Right cardiac atrium (tissue), 5 donors: ENCODE results near the gene CCL28. TPM values are rescaled to one million over a fixed set of nuclear protein-coding genes. Genes with fewer than 3 reads are reported as not detected.

ENCODE experiments used
- ATAC-seq, 2 donors: fragments of 200-7000 bp; cut with Tn5 transposase; one replicate each; pipeline versions ENCODE4 v1.8.0 to v1.9.1; 2020; ENCODE audit warnings: moderate library complexity in 2 of 2, mild to moderate bottlenecking in 1 of 2
- DNase-seq, 3 donors: peaks; one replicate each; pipeline ENCODE4 v3.0.0-alpha.2; 2020
- H3K27ac ChIP-seq: one replicate; pipeline ENCODE4 v1.5.1; 2013; ENCODE audit warnings: mild to moderate bottlenecking, low read length, control low read depth, moderate library complexity
- H3K27me3 ChIP-seq: one replicate; pipeline ENCODE4 v1.6.1; 2013; ENCODE audit not compliant: control insufficient read depth, insufficient read depth
- H3K4me1 ChIP-seq: one replicate; pipeline ENCODE4 v1.6.1; 2013; ENCODE audit warnings: low read length; ENCODE audit not compliant: control insufficient read depth, insufficient read depth
- H3K4me3 ChIP-seq: one replicate; pipeline ENCODE4 v1.5.1; 2013; ENCODE audit warnings: low read length, control low read depth
- H3K9me3 ChIP-seq: one replicate; pipeline ENCODE4 v1.6.1; 2013; ENCODE audit warnings: low read length; ENCODE audit not compliant: control insufficient read depth
- WGBS: extraction: QIAGEN DNeasy Blood & Tissue Kit; methylation state at CpG from one replicate; pipeline ENCODE4 v1.1.7; 2013; 5-methylcytosine and 5-hydroxymethylcytosine counted together
- intact Hi-C, 4 donors: fragments of 100-400 bp; cut with DNase I; formaldehyde crosslinking; loops; one replicate each; pipeline versions ENCODE4 v1.11.0 to v1.14.0; 2022 to 2023
- polyA plus RNA-seq: library from polyadenylated mRNA; stranded (reverse); fragments of 200-250 nt; gene quantifications from one replicate; pipeline ENCODE4 v1.2.3, GENCODE V29; 2013
- total RNA-seq, 4 donors: library from RNA; stranded (reverse); fragmentation: NEBNext Ultra II Directional; extraction: Animal tissue kit (Norgen Biotek cat#: 25700); gene quantifications; one replicate each; pipeline ENCODE4 v1.2.1, GENCODE V29; 2021
- donor health status: healthy with polysubstance abuse.
- donor health status: DM: no; HTN: yes; CAD: no.
- donor health status: DM: no; HTN: no; CAD: no.
- donor health status: DM: no; HTN: yes; CAD: no; lungs with severe emphysema.
- donor health status: DM: yes; HTN: yes; CAD: no.

The CCL28 gene
- total and polyA plus RNA-seq, 5 donors: 0.58 to 2.2 (median 1.5) TPM

DNA sequence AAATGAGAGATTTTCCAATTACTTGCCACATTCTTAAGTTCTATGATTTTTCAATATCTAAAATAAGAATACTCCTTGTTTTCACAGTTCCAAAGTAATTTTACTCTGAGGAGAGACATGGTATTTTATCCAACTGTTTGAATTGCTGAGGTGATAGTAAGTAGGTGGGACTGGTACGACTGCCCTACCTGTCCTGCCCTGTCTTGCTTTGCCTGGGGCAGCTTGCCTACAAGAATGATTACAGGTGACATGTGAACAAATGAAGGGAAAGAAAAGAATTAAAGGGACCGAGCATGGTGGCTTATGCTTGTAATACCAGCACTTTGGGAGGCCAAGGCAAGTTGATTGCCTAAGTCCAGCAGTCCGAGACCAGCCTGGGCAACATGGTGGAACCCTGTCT is 57.4 kb downstream of the CCL28 start:
- intact Hi-C loops: no loop called here
- Histone ChIP-seq H3K4me1 (no peaks in the 10 kb centered on the region), H3K9me3 (no peaks in the 10 kb centered on the region), H3K27me3 (no peaks in the 10 kb centered on the region), H3K4me3 (no peak overlapping the region), H3K27ac (no peak overlapping the region)
- DNase-seq: no peak
- 87% methylated on average over 3 of the region's 3 CpGs for WGBS
- ATAC-seq: no peak

DNA sequence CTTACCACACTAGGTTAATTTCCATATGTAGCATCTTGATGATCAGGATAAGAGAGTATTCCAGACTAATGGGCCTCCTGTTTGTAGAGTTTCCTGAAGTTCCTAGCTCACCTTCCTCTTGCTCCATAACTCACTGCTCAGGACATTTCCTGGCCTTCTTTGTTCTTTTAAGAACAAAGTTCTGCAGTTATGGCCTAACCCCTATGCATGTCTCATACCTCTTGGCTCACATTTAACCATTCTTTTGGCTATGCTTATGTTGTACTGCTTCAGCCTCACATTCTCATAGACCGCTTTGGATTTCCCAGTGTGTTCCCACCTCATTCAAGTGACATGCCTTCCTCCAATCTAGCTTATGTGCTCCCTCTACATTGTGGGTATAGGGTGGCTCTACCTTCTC is 58.5 kb downstream of the CCL28 start:
- no peak for DNase-seq
- Histone ChIP-seq H3K4me3 (no peak overlapping the region), H3K9me3 (peaks cover 2% of the 10 kb centered on the region), H3K27ac (no peak overlapping the region), H3K27me3 (no peaks in the 10 kb centered on the region), H3K4me1 (no peaks in the 10 kb centered on the region)
- ATAC-seq: no peak
- intact Hi-C loops: no loop called here
- WGBS: 97% methylated on average over 1 of the region's 1 CpG

DNA sequence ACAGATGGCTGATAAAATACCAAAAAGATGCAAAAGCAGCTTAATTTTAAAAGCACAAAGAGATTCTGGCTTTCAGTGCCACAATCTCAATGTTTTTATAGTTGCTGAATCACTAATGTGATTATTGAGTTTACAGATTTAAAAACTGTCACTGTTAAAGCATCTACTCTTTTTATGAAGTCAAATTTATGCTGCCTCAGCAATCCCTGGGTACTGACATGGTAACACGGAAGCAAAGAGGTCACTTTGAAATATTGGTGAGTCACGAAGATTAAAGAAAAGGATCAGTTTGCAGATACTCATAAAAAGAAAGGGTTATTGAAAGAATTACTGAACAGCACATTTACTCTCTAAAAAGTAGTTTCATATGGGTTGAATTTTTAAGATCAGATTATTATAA is 59.3 kb downstream of the CCL28 start:
- WGBS: 78% methylated on average over 2 of the region's 2 CpGs
- peaks cover 6% of the 10 kb centered on the region for H3K9me3 ChIP-seq
- no peaks in the 10 kb centered on the region for H3K4me1 ChIP-seq
- no peak for DNase-seq
- no peaks in the 10 kb centered on the region for H3K27me3 ChIP-seq
- no peak overlapping the region for H3K4me3 ChIP-seq
- no peak overlapping the region for H3K27ac ChIP-seq
- intact Hi-C loops: no loop called here
- ATAC-seq: no peak

DNA sequence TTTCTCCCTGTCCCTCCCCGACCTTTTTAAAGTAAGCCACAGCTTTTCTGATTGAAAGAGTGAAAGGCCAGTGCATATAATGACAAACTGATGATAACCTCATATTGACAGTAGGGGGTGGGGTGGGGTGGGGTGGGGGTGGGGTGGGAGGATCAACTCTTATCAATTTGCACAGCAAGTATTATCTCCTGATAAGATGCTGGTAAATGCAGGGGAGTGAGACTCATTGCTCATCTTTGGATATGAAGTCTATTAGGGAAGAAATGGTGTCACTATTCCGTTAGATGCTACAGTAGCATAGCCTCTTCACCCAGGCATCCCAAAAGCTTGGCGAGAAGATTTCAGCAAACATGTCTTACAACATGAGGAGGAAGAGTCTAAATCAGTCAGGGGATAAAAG is 60.1 kb downstream of the CCL28 start:
- no peaks in the 10 kb centered on the region for H3K27me3 ChIP-seq
- WGBS: 54% methylated on average over 3 of the region's 3 CpGs
- H3K4me3 ChIP-seq: no peak overlapping the region
- ATAC-seq: no peak
- H3K4me1 ChIP-seq: no peaks in the 10 kb centered on the region
- intact Hi-C loops: no loop called here
- no peak overlapping the region for H3K27ac ChIP-seq
- peaks cover 6% of the 10 kb centered on the region for H3K9me3 ChIP-seq
- DNase-seq: no peak

DNA sequence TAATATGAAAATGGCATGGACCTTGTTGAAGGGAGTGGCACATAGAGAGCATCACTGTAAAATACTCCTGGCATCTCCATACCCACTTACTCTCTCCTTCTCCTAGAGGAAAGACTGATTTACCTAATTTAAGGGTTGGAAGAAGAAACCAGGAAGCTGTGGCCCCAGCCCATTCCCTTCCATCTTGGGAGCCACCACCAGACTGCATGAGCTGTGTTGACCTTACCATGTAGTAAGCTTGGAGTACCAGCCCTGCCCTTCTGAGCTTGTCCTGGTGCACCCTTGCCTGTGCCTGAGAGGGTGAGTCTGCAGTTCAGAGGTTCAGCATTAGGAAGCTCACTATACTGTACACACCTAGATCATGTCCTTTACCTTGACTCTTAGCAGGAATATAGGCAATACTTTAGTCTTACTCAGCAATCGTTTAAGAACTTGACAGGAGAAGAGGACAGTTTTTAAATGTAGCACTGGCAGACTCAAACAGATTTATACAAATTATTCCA is 63.3 kb downstream of the CCL28 start:
- no peak for ATAC-seq
- Histone ChIP-seq H3K27ac (no peak overlapping the region), H3K27me3 (no peaks in the 10 kb centered on the region), H3K4me1 (no peaks in the 10 kb centered on the region), H3K9me3 (peaks cover 6% of the 10 kb centered on the region), H3K4me3 (no peak overlapping the region)
- 85% methylated on average over 1 of the region's 1 CpG for WGBS
- intact Hi-C loops: no loop called here
- DNase-seq: no peak

DNA sequence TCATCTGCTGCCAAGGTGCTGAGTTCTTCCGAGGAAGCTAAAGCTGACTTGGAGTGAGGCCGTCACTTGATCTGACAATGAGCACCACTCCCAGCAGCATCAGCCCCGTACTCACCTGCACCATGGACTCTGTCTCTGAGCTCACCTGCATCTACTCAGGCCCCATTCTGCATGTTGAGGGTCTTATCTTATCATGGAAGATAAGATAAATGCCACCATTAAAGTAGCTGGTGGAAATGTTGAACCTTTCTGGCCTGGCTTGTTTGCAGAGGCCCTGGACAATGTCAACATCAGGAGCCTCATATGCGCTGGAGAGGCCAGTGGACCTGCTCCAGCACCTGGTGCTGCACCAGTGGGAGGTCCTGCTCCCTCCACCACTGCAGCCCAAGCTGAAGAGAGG is 64.0 kb downstream of the CCL28 start:
- ATAC-seq (no peak), DNase-seq (no peak)
- no peak overlapping the region for H3K27ac ChIP-seq
- intact Hi-C loops: no loop called here
- H3K9me3 ChIP-seq: peaks cover 6% of the 10 kb centered on the region
- 68% methylated on average over 4 of the region's 4 CpGs for WGBS
- no peaks in the 10 kb centered on the region for H3K4me1 ChIP-seq
- no peak overlapping the region for H3K4me3 ChIP-seq
- H3K27me3 ChIP-seq: no peaks in the 10 kb centered on the region

DNA sequence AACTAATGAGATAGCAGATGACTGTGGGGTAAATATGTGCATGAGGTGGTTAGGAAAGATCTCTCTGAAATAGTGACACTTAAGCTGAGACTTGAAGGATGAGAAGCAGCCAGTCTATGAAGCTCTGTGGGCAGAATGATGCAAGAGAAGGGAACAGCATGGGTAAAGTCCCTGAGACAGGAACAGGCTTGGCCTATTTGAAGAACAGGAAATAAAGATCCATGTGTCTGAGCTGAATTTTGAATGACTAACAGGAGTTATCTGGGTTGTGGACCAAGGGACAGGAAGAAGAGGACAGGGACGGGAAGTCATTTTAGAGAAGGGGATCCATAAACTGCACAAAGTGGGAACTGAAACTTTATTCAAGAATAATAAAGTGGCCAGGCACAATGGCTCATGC is 73.3 kb downstream of the CCL28 start:
- intact Hi-C loops: no loop called here
- H3K27me3 ChIP-seq: no peaks in the 10 kb centered on the region
- no peak overlapping the region for H3K4me3 ChIP-seq
- ATAC-seq (no peak), DNase-seq (no peak)
- no peaks in the 10 kb centered on the region for H3K4me1 ChIP-seq
- WGBS: 69% methylated on average over 1 of the region's 1 CpG
- peaks cover 5% of the 10 kb centered on the region for H3K9me3 ChIP-seq
- H3K27ac ChIP-seq: no peak overlapping the region

DNA sequence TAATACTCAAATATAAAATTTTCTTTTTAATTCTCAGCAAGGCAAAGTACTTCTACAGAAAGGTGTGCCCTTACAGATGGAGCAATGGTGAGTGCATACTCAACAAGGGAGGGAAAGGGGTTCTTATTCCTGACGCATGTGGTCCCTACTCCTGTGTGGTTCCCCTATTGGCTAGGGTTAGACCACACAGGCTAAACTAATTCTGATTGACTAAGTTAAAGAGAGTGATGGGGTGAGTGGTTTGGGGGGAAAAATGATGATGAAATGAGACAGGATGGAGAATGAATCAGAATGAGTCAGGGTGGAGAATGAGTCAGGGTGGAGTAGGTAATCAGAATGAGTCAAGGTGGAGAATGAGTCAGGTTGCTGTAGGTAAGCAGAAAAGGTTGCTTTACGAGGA is 76.0 kb downstream of the CCL28 start:
- no peaks in the 10 kb centered on the region for H3K27me3 ChIP-seq
- 86% methylated on average over 2 of the region's 2 CpGs for WGBS
- peaks cover 5% of the 10 kb centered on the region for H3K9me3 ChIP-seq
- no peaks in the 10 kb centered on the region for H3K4me1 ChIP-seq
- intact Hi-C loops: no loop called here
- DNase-seq (no peak), ATAC-seq (no peak)
- H3K27ac ChIP-seq: no peak overlapping the region
- H3K4me3 ChIP-seq: no peak overlapping the region

DNA sequence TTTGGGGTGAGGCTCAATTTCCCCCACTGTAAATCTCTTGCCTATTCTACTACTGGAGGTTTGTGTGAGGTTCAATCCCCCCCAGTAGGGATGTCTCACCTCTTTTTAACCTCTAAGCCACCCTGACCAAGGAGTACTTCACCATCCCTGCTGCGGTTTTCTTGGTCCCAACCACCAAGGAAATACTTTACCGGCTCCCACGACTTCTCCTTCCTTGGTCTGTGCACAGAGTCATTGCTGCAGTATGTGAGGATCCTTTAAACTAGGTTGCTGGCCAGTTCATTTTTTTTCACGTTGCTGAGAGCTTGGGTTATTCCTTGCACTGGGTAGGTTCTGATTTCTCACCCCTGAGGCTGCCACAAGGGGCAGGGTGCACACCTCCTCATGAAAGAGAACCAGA is 76.5 kb downstream of the CCL28 start:
- DNase-seq (no peak), ATAC-seq (no peak)
- Histone ChIP-seq H3K4me1 (no peaks in the 10 kb centered on the region), H3K27me3 (no peaks in the 10 kb centered on the region), H3K4me3 (no peak overlapping the region), H3K27ac (no peak overlapping the region), H3K9me3 (peaks cover 1% of the 10 kb centered on the region)
- WGBS: 75% methylated on average over 4 of the region's 4 CpGs
- intact Hi-C loops: no loop called here

DNA sequence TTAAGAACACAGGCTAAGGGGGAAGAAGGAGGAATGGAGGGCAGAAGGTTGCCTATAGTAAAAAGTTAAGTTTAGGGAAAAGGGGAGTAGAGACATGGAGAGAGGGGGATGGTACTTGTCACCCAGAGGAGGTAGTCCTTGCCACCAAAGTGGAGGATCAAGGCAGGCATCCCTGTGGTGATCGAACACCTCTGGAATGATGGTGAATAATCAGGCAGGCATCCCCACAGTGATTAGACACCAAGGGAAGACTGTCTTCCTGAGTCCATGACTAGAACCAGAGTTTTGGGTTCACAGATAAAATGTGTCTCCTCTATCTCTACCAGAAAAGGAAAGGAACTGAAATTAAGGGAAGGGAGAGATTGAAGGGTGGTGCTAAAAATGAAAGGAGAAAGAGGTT is 79.8 kb downstream of the CCL28 start:
- no peak overlapping the region for H3K27ac ChIP-seq
- ATAC-seq (no peak), DNase-seq (no peak)
- H3K4me3 ChIP-seq: no peak overlapping the region
- 80% methylated on average over 1 of the region's 1 CpG for WGBS
- no peaks in the 10 kb centered on the region for H3K4me1 ChIP-seq
- intact Hi-C loops: no loop called here
- no peaks in the 10 kb centered on the region for H3K27me3 ChIP-seq
- no peaks in the 10 kb centered on the region for H3K9me3 ChIP-seq
